HG03135 (cell line): ENCODE results near the gene ZNF462.
A peak's percentile ranks its signal among the peaks of the same experiment; 100 is the strongest.
"Not testable (repeated sequence)": the region's sequence is repeated elsewhere in the genome, so short reads cannot be mapped to it uniquely, and the experiment has no call there.

Source experiments
- ATAC-seq: cut with Tn5 transposase; IDR thresholded peaks from one replicate; pipeline ENCODE4 v1.9.1; 2021; ENCODE audit warnings: mild to moderate bottlenecking, moderate library complexity; ENCODE audit not compliant: unreplicated experiment

The ZNF462 gene

DNA sequence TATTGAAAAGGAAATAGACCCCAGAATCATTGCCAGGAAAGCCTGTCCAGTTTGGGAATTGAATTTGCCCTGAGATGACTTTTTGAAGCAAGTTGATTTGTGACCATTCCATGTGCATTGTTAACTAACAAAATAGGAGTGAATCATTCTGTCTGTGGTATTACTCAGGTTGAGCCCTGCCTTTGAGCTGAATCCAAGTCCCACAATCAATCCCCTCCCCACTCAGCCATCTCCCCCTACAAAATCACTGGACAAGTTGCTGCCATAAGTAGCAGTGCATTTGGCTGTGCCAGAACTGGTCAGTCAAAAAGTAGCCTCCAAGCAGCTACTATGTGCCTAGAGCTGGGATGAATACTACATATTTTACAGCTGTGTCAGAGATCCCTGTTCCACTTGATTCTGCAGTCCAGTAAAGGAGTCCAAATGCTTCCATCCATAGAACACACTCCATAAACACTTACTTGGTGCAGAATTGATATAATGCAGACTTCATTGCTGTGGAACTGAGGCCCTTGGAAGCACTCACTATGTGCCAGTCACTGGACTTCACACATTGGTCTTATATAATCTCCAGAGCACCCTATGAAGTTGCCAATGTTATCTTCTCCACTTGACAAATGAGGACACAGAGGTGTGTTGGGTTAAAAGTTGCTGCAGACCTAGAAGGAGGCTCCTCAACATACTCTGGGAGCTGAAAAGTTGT is 96.1 kb downstream of the ZNF462 start:
- ATAC-seq: no peak

DNA sequence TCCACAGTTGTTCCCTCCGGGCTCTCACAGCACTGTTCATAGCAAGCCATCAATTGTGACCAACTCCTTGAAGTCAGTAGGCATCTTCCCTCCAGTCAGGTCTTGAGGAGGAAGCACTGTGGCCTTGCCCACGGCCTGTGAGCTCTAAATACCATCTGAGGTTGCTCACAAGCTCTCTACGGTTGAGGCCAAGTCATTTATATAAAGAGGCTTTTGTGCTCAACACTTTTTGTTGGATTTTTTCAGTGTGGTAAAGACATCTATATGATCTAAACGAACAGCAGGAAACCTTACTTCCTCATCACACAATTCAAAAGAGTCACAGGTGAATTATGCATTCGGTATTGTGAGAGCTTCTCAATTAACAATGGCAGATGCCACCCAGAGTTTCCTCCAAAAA is 97.3 kb downstream of the ZNF462 start:
- ATAC-seq: no peak

DNA sequence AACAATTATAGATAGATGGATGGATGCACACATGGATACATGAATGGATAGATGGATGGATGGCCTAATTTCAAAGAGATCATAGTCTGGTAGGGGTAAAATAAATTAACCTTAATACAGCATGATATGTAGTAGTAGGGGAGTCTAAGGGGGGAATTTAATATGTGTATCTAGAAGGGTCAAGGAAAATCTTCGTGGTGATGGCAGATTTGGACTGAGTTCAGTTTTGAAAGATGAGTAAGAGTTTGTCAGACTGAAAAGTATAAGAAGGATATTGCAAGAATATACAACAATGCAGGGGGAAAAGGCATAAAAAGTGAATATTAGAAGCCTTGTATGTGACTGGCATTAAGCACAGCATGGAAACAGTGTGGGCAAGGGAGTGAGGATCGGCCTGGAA is 98.7 kb downstream of the ZNF462 start:
- no peak for ATAC-seq

DNA sequence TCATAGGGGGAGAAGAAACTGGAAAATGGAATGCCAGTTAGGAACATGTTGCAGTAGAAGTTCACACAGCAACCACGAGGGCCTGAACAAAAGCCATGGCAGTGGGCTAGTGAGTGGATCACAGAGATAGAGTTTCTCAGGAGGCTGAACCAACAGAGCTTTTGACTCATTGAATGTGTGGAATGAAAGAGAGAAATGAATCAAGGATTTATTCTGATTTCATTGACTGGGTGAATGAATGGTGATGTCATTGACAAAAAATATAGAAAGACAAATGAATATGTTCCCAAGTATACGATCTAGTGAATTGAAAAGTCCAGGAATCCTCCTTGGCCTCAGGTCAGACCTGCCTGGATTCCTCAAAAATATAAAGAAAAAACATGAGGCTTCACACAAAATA is 99.2 kb downstream of the ZNF462 start:
- ATAC-seq: no peak

DNA sequence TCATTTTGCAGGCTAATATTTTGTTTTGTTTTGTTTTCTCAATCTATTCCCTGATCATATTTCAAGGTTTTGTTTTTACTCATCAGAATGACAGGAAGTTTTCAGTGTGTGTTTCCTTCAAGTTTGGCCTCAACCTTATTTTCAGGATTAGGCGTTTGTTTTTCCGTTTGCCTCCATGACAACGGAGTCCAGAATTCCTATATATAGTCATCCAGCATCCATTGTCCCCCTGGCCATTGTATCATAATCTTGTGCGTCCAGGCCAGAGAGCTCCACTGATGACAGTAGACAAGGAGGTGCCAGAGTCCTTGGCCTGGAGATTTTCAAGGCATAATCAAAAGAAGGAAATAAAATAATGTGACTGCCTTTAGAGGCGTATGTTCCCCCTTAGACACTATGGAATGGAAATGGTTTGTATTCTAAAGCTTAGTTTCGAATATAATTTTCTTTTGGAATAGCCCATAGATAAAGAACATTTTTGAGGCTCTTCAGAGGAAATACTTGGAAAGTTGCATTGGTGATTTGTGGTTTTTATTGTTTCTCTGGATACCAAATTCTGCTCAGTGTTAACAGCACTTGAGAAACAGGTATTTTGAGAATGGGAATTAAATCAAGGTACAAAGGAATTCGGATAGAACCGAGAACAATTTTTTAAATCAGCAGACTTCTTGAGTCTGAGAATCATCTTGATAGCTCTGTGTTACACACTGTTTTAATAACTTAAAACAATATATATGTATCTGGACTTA is 99.8 kb downstream of the ZNF462 start:
- no peak for ATAC-seq

DNA sequence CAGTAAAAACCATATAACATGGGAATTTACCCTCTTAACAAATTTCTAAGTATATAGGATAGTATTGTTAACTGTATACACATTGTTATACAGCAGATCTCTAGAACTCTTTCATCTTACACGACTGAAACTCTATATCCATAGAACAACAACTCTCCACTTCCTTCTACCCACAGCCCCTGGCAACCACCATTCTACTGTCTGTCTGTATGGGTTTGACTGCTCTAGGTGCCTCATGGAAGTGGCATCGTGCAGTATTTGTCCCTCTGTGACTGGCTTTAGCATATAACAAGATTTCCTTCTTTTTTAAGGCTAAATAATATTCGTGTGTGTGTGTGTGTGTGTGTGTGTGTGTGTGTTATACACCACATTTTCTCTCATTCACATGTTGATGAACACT is 100.7 kb downstream of the ZNF462 start:
- no peak for ATAC-seq

DNA sequence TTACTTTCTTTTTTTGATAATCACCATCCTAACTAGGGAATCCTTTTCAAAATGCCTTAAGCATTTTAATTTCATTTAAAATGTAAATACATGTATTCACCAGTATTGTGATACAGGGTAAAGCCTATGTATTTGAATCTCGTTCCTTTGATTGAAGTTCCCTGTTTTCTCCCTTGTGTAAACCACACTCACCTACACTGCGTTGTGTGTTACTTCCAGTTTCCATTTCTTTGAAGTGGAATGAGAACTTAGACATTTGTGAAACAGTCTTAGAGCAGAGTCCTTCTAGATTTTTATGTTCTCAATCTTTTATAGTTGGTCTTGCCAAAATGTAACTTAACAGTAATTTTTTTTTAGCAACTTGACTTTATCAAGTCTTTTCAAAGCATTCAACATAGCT is 101.4 kb downstream of the ZNF462 start:
- no peak for ATAC-seq

DNA sequence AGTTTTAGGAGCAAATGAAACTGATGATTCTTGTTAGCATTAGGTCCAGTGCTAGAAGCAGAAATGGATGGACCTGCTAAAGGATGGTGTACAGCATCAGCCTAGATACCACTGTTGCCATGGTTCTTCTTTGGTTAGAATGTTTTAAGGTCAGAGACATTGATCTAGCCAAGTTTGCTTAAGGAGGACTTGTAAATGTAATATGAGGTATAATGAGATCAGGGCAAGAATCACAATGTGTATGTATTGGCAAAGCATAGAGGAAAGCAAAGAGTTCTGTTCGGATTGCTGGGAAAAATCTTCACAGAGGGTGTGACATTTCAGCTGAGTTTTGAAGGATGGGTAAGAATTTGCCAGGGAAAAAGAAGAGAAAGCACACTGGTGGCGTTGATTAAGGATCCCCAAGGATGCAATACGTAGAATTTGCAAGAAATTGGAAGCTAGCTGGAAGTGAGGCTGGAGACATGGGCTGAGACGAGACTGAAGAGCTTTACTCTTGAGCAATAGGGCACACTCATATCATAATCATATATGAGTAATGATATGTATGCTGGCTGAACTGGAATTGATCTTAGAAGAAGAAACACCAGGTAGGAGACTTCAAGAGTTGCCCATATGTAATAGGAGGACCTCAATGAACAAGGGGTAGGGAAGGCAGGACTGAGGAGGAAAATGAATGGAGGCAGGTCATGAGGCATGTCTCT is 102.0 kb downstream of the ZNF462 start:
- no peak for ATAC-seq

DNA sequence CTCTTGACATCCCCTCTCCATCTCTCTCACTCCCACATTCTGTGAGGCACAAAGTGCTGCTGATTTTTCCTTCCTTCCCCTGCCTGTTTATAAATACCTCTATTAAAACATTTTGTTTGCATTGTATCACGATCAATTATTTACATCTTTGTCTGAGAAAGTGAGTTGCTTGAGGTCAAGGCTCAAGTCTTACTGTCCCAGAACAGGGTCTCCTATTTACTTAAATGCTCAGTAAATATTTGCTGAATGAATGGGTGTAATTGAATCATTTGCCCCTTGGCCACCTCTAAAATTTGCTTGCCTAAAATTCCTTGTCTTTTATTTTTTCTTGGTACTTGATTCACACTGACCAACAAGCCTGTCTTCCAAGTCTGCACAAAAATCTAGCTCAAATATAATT is 103.5 kb downstream of the ZNF462 start:
- no peak for ATAC-seq

DNA sequence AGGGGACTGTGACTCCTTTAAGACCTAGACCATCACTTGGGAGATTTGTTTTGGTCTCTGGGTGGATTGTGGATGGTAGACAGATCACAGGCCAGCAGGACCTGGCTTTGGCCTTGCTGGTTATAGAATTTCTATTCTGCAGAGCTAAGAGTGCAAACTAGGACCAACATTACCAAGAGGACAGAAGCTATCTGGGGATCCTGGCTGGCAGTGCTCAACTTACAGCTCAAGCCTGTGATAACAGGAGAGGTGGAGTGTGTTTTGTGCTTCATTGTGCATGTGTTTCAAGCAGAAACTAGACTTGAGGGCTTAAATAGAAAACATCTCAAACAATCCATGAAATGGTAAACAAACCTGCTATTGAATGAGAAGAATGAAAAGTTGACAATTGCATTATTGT is 106.7 kb downstream of the ZNF462 start:
- ATAC-seq: no peak

DNA sequence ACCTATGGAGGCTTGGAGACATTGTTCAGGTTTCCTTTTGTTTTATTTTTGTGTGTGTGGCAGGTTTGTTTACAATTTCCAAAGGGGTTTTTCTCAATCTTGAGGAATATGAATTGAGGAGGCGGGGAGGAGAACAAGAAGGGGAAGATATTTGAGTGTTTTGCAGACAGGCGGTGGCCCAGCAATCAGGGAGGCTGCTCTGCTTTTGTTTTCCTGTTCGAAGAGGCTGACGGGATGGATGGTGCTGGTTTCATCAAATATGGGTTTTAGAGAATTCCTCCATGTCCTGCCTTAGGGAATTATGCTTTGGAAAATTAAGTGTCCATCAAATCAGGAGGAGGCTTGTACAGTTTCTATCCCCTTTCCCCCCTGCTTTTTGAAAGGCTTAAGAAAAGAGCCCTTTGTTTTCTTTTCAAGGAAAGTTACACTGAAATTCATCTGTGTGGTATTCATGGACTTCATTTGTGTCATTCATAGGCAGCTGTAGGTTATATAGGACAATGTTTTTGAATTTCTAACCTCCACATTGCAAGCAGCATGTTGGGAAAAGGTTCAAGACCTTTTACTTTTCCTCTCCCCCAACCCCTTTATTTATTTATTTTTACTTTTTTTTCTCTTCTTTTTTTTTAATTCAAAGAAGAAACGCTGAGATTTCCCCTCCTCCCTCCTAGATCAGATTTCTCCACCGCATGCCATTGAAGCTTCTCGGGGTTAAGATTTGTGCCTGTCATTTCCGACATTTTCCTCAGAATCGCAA is 107.4 kb downstream of the ZNF462 start:
- ATAC-seq: no peak

DNA sequence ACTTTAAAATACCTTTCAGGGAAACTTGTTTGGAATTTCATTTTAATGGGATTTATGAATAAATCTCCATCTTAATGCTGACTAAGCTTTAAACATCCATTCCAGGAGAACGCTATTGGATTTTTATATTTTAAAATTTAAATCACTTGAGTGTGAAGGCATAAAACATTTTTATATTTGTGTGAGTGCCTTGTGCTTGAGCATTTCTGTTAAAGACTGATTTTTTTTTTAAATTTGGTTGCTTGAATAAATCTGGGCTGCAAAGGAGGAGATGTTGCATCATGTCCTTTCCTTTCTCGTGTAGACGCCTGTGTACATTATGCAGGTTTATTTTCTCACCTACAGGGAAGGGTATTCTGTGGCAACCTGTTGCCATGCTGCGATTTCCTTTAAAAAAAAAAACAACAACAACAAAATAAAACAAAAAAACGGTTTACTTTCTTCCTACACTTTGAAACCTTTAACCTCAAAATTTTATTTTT is 108.1 kb downstream of the ZNF462 start:
- ATAC-seq: no peak

DNA sequence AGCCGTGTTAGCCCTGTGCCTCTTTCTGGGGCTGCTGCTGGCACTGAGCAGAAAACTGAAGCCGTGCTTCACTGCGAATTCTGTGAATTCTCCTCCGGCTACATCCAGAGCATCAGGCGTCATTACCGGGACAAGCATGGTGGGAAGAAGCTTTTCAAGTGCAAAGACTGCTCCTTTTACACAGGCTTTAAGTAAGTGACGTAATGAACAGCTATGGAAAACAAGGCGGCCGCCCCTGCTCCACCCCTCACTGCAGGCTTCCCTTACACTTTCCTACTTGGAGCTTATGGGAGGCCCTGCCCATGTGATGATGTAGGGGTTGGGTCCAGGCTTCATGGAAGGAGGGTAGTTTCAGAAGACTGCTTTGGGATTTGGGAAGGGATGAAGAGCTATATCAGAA is 109.1 kb downstream of the ZNF462 start:
- no peak for ATAC-seq

DNA sequence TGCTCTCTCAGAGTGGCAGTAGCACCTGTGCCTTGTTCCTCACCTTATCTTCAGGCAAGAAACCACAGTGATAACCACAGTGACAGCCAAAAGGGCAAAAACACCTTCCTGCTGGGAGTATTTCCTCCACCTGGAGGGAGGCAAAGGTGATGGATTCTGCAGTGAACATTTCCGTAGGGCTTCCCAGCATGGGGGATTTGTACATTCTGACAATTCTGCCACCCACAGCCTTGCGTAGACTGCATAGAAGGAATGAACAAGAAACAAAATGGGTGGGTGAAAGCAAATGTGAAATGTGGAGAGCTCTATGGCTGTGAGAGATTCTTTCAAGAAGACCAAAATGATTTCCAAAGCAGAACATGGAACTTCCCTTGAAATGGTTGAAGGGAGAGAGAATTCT is 111.4 kb downstream of the ZNF462 start:
- no peak for ATAC-seq

DNA sequence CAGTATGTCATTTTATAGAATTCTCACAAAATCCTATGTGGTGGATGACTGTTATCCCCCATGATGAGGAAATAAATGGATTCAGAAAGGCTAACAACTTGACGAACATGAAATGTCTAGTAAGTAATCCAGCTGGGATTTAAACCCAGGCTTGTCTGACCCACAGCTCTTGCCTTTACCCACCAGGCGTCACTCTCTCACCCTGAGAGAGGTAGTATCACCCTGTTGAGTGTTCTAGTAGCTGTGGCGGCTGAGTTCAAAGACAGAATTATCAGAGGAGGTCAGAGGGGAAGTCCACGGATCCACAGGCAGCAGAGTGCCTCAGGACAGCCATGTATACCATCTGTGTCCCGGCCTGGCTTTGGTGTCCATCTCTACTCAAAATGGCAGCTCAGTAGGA is 113.8 kb downstream of the ZNF462 start:
- ATAC-seq: no peak

DNA sequence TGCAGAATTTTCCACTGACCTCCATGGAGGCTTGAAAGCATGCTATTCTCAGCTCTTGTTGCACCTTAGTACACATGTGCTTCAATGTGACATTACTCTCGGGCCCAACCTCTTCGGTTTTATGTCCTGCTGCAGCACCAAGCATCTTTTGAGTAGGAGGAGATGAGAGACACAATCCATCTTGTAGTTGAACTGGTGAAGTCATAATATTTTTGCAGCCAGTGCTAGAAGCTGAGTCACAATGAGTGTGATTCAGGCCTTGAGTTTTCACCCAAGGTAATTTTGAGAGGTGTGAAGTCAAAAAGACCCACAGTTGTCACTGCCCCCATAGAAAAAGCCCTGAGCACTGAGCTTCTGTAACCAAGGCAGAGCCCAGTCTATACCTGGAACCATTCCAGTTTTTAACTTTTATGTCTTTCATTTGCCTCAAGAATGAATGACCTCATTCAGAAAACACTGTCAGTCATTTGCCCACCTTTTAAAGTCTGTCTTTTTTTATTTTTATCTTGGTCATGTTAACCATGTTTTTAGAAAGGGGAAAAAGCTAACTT is 117.7 kb downstream of the ZNF462 start:
- ATAC-seq: no peak

DNA sequence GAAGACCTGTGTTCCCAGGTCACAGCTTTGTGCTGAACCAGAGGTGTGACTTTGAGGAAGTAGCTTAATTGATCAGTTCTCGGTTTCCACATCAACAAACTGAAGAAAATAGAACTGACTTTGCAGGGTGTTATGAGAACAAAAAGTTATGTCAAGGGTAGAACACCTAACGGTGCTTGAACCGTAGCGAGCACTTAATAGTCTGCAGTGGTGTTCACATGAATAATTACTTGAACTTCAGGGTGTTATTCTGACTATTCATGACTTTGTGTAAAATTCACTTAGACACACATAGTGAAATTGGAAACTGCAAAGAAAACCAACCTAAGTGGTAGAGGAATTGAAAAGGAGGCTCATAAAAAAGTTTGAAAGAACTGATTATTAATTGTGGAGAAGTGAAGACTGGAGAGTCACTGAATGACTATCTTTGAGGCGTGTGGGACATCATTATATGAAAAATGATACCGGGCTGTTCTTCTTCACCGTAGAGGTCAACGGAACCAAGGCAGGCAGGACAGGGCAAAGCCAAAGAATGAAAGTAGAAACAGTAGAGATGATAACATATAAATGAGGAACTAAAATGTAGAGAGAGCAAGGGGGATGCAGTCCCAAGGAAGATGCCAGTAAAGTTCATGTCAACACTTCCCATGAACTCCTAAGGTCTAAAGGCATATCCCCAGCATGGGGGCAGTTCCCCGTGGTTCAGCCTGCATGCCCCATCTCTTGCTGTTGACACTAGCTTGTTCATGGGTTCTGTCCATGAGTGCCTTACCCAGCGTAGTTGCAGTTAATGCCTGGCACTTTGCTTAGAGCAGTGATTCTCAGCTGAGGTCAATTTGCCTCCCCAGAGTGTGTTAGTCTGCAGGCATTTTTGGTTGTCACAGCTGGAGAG is 118.7 kb downstream of the ZNF462 start:
- peak; percentile 71 for ATAC-seq

DNA sequence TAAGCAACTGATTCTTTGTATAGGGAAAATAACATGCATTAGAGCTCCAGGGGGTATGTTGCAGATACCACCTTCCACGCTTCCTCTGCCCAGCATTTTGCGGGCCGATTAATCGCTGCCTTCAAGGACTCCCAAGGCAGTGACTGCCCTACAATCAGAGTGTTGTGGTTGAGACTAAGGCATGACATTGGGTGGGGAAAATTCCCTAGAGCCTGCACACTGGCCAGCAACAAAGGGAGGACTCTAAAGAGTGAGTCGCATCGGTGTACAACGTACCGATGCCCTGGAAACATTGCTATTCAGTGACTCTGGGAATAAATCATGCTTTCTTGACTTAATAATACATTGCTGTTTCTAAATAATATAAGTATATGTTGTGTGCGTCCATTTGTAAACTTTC is 119.7 kb downstream of the ZNF462 start:
- ATAC-seq: no peak

DNA sequence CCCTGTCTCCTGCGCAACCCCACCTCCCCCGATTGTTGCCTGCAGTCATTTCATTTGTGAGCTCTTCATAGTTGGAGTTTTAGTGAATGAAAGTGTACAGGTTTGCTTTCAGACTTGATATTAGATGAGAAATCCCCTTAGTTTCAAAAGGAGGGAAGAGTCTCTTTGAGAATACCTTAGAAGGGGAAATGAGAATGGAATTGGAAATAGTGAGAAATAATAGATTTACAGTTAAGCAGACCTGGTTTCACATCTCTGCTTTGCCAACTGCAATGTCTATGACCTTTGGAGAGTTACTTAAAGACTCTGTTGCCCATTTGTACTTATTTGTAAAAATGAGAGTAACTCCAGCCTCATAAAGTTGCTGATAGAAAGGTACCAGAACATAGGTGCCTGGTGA is 120.4 kb downstream of the ZNF462 start:
- no peak for ATAC-seq

DNA sequence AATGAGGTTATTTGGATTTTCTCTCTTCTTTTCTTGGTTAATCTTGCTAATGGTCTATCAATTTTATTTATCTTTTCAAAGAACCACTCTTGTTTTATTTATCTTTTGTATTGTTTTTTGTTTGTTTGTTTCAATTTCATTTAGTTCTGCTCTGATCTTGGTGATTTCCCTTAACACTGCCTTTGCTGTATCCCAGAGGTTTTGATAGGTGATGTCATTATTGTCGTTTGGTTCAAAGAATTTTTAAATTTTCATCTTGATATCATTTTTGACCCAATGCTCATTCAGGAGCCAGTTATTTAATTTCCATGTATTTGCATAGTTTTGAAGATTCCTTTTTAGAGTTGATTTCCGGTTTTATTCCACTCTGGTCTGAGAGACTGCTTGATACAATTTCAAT is 126.9 kb downstream of the ZNF462 start:
- not testable (repeated sequence) for ATAC-seq
